RPMI8226 (cell line): Measurements from ENCODE around the gene CEP164.
"Not testable (repeated sequence)": the region's sequence is repeated elsewhere in the genome, so short reads cannot be mapped to it uniquely, and the experiment has no call there.

Experiments used
- DNase-seq: peaks from one replicate; pipeline ENCODE4 v3.0.0-alpha.2; 2015

Gene CEP164

GRCh38 chr11:117443266-117444186 lies 115.9 kb downstream of the CEP164 start:
- peak; percentile 49 for DNase-seq

DNA sequence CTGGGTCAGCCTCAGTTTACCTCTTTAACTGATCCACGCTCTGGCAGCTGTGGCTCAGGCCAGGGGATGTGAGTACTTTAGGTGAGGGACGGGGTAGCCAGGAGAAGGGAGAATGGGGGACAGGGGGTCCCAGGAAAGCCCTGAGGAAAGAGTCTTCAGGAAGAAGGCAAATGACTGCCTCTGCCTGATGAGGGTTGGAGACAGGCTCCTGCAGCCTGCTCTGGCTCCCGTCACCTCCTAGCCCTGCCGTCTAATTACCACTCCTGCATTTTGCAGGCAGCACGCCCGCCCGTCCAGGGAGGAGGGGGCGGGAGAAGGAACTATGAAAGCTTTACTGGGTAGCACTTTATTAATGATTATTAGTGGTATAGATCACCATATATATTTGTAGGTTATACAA lies 116.6 kb downstream of the CEP164 start:
- DNase-seq = no peak

DNA sequence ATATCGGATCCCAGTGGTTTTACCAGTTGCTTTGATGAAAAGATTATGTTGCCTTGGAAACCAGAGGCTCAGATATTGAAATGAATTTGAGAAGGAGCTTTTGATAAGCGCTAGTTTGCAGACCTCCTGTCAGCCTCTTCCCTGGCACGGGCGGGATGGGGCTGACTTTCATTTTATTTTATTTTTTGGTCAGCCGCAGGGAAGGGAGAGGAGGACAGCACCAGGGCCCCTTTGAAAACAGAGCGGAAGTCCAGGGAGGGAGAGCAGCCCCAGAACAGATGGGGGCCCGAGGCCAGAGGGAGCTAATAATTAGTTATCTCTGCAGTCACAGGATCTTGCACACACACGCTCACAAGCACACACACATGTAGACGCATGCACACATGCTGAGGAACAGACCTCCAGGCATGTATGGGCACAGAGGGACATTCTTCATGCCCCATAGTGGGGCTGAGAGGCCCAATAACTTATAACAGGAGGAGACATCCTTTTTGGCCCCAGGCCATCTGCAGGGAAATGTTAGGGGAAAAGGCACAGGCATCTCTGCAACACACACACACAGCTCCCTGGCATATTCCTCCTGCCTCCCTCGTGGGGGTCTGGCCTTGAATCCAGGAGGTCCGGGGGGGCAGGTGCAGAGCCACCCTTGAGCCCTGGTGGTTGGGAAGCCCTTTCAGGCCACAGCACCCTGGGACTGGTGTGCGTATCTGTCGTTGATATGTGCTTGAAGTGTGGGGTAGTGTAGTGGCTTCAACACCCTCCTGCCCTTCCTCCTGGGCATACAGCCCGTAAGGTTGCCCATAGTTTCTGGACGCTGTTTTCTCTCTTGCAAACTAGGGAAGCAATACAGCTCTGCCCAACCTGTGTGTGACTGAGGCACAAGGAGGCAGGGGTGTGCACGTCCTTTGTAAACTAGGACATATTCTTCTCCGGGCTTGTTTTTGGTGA lies 117.3 kb downstream of the CEP164 start:
- DNase-seq = no peak

DNA sequence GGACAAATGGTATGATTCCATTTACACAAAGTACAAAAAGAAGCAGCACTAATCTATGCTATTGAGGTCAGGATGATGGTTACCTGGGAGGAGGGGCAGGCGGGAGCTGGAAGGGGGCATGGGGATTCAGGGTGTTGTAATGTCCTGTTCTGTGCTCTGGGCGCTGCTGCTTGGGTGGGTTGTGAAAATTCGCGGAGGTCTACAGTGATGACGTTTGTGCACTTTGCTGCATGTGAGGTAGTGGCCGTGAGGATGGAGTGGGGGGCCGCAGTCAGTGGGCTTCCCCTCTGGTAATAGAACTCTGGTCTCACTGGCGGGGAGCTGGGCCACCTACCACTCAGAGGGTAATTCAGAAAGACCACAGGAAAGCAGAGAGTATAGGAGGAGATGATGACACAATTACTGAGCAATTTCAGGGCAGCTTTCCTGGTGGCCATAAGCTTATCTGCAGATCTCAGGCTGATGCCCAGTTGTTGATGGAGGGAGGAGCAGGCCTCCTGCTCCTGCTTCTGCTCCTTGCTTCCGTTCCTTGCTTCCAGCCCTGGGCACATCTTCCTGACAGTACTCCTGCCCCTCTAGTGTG lies 121.5 kb downstream of the CEP164 start:
- DNase-seq = no peak

DNA sequence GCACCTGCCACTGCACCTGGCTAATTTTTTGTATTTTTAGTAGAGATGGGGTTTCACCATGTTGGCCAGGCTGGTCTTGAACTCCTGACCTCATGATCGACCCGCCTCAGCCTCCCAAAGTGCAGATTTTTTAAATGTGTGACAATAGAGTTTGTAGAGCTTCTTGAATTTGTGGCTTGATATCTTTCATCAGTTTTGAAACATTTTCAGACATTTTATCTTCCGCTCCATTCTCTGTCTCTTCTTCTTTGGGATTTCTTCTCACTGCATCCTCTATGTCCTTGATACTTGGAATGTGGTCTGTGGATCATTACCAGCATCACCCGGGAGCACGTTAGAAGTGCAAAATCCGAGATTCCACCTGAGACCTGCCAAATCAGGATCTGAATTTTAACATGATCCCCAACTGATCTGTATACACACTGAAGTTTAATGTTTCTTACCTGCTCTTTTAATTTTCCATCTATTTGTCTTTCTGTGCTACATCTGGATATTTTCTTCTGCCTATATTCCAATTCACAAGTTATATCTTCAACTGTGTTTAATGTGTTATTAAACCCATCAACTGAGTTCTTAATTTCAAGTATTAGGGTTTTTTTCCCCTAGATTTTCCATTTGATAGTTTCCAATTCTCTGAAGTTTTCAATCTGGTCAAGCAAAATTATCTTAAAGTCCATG lies 126.4 kb downstream of the CEP164 start:
- no peak for DNase-seq

DNA sequence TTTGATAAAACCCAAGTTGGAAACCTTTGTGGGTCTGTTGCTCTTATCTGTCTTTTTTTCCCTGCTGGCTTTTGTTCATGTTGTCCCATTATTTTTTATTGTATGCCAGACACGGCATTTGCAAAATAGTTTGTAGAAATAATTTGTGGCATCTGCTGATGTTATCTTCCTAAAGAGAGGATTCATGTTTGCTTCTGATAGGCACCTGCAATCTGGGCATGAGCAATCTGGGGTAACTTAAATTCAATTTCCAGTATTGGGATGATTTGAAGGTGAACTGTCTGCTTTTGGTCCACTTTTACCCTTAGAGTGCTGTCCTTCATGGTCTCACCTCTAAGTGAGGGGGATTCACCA lies 126.9 kb downstream of the CEP164 start:
- no peak for DNase-seq

- no peak for DNase-seq
Measured at GRCh38 chr11:117456027-117456720, 128.5 kb downstream of the CEP164 start.

- DNase-seq = not testable (repeated sequence)
Measured at GRCh38 chr11:117456721-117457029, 129.0 kb downstream of the CEP164 start.

GRCh38 chr11:117457031-117457785 lies 129.6 kb downstream of the CEP164 start:
- no peak for DNase-seq

- no peak for DNase-seq
Measured at GRCh38 chr11:117457835-117458234, 130.2 kb downstream of the CEP164 start.

DNA sequence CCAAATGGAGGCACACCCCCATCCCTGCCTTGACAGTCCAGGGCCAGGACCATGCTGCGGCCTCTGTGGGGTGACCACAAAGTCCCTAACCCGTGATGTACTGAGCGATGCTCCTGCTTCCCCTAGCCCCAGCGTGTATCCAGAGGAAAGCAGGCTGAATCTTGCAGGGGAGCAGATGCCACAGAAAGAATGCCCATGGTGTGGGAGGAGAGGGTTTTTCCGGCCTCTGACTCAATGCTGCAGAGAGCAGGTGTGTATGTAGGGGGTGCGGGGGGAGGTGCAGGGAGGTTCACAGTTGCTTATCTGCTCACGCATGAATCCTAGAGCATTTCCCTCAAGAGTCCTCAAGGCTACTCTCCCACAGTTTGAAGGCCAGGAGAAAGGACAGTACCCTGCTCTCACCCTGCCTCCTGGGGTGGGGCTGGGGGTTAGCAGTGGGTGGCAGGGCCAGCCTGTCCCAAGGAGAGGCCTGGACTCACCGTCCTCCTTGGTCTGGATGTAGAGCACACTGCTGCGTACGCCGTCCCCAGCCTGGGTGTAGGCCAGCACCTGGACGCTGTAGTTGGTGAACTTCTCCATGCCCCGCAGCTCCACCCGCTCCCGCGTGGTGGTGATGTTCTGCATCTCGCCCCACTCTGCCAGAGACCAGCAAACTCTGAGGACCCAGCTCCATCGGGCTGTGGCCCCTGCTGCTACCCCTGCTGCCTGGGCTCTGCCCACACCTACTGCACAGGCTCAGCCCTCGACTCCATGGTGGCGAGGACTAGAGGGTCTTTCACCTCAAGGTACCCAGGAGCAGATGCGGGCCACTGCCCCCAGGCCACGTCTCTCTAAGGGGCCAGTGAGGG lies 130.8 kb downstream of the CEP164 start:
- DNase-seq = no peak

DNA sequence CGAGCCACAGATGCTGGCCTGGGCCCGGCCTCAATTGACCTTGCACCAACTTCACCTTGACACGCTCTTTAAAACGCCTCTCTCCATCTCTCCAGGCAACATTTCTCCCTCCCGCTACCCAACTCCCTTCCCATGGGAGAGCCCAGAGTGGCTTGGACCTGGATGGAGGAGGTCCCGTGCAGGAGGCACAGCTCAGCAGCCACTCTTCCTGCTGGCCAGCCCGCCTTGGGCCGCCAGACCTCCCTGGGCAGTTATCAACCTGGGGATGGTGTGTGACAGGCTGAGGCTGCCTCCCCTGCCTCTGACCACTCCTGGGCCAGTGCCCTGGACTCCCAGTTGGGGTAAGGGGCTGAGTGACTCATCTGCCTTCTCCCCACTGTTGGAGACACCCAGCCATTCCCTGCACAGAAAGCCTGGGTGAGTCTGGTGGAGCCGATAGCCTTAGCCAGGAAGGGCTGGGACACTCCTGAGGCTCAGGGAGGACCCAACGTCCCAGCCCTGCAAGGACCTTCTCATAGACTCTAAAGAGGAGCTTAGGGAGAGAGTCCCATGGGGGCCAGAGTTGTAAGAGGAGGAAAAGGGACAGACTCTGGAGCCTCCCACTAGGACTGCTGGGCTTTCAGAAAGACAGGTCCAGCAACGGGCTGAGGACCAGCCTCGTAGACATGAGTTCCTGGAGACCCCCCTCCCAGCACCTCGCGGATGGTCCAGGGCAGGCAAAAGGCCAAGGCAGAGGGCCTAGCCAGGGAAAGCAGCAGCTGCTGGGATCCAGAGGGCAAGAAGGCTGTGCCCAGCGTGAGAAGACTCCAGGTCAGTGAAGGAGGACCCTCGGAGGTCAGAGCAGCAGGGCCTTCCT lies 131.7 kb downstream of the CEP164 start:
- no peak for DNase-seq

DNA sequence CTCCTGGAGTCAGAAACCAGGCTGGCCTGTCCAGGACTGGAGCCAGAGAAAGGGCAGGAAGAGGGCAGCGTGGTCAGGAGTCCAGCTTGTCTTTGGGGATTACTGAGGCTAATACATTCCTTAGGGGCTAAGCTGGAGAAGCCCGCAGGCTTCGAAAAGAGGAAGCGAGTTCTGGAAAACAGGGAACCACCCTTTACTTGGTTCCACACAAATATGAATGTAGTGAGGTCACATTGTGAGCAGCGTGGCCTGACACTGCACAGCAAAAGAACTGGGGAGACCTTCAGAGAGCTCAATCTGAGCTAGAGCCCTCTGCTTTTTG lies 132.3 kb downstream of the CEP164 start:
- DNase-seq = no peak

DNA sequence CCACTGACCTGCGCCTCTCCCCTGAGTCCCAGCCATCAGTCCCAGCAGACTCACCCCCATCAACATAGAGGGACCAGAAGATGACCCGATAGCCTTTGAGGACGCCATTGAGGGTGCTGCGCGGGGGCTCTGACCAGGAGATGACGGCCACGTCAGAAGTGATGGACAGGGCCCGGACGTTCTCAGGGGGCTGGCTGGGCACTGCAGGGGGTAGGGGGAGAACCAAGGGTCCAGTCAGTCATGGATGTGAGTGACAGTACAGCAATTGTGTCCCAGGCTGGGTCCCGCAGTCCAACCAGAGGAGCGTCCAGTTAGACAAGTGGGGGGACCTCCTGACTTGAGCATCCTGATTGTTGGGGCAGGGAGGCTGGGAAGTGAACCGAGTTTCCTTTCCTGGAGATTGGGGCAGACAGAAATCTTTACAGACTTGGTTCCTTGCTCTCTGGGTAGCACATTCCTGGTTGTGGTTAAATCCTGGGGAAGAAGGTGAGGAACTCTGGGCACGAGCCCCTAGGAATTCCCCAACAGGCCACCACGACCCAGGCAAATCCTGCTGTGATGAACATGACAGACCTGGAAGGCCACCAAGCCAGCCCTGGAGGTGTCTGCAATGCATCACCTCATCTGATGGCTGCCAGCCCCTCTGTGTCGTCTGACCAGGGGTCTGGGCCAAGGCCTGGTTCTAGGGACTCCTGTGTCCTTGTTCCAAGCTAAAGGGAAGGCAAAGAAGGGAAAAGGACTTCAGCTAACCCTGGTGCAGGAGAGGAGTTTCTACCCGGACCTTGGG lies 133.9 kb downstream of the CEP164 start:
- DNase-seq = no peak

DNA sequence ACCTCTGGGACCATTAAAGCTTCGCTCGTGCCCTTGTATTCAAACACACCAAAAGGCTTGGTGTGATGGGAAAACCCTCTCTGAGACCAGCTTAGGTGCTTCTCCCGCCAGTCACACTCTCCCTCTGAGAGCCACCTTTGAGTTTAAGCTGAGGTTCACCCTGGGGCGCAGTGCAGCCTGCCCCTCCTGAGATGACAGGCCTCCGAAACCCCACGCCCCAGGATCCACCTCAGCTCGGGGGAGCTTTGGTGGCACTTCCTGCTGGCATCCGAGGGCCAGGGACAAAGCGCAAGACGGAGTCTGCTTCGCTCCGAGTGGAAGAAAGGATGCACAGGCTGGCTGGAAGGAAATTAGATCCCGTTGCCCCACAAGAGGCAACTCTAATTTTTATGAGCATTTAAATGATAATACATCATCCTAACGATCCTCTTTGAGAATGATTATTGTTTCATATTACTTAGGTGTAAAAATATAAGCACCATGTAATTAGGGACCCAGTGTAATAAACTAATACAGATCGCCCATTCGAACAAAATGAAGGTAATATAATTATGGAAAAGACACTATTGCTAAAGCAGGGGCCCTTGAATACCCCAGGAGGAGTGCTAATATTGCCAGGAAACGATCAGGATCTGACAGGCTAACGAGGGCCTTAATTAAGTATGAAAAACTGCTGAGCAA lies 134.7 kb downstream of the CEP164 start:
- DNase-seq = no peak

DNA sequence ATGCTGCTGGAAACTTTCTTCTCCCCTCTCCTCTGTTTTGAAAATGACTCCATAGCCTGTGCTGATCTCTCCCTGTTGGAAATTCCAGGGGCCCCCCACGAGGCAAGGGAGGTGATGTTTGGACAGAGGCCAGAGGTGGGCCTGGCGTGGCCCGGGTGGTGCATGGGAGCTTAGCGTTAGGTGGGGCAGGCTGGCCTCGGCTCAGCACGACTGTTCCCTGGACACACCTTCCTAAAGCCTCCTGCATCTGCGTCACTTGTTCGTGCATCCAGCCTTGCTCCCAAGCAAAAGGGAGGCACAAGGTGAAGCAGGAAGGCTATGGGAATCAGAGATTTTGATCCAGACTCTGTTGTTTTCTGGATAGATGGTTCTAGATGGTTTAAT lies 135.2 kb downstream of the CEP164 start:
- DNase-seq = no peak
